ENCODE measurements around the gene SNN. TPM values are rescaled to one million over a fixed set of nuclear protein-coding genes. Genes with fewer than 3 reads are reported as not detected.

SNN gene
- total RNA-seq, 4 donors from 2014 or later: 4.1 to 30.1 (median 23.0) TPM

DNA sequence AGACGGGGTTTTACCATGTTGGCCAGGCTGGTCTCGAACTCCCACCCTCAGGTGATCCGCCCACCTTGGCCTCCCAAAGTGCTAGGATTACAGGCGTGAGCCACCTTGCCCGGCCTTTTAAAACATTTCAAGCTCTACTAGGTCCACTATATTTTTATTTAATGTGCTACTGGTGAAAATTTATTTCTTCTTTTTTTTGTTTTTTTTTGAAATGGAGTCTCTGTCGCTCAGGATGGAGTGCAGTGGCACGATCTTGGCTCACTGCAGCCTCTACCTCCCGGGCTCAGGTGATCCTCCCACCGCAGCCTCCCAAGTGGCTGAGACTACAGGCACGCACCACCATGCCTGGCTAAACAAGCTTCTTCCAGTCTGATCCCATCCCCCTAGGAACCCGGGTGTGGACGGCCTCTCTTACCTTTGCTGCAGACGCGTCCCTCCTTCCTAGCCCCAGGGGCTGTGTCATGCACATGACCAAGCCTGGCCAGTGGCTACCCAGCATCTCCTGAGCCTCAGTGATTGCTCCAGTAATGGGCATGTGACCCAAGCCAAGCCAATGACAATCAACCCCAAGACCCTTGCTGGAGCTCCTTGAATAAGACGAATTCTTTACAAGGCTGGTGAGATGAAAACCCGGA is 41.5 kb upstream of the SNN start:
- no peaks in the 10 kb centered on the region for H3K9me3 ChIP-seq
- H3K27ac ChIP-seq: no peak overlapping the region
- no peak for DNase-seq
- no peaks in the 10 kb centered on the region for H3K4me1 ChIP-seq
- H3K4me3 ChIP-seq: no peak overlapping the region
- intact Hi-C loops (cut with DNase I; ENCODE audit: low total_unique reads): no loop called here
- H3K27me3 ChIP-seq: no peaks in the 10 kb centered on the region
- H3K36me3 ChIP-seq: no peaks in the 10 kb centered on the region
- TF ChIP-seq CTCF (IDR thresholded peaks at IDR 0.05) (no peak), POLR2A (IDR thresholded peaks at IDR 0.05) (no peak)

- intact Hi-C loops (cut with DNase I; ENCODE audit: low total_unique reads): no loop called here
- Histone ChIP-seq H3K27me3 (no peaks in the 10 kb centered on the region), H3K9me3 (no peaks in the 10 kb centered on the region), H3K4me3 (no peak overlapping the region), H3K27ac (no peak overlapping the region), H3K4me1 (no peaks in the 10 kb centered on the region), H3K36me3 (no peaks in the 10 kb centered on the region)
- TF ChIP-seq POLR2A (IDR thresholded peaks at IDR 0.05) (no peak), CTCF (IDR thresholded peaks at IDR 0.05) (no peak)
- no peak for DNase-seq
Measured at GRCh38 chr16:11627292-11627663, 41.0 kb upstream of the SNN start.

GRCh38 chr16:11627822-11628457 is 40.3 kb upstream of the SNN start:
- H3K27me3 ChIP-seq: no peaks in the 10 kb centered on the region
- no peaks in the 10 kb centered on the region for H3K4me1 ChIP-seq
- H3K9me3 ChIP-seq: no peaks in the 10 kb centered on the region
- H3K36me3 ChIP-seq: no peaks in the 10 kb centered on the region
- H3K4me3 ChIP-seq: no peak overlapping the region
- no peak overlapping the region for H3K27ac ChIP-seq
- DNase-seq: no peak
- intact Hi-C loops (cut with DNase I; ENCODE audit: low total_unique reads): no loop called here
- TF ChIP-seq CTCF (IDR thresholded peaks at IDR 0.05): no peak

DNA sequence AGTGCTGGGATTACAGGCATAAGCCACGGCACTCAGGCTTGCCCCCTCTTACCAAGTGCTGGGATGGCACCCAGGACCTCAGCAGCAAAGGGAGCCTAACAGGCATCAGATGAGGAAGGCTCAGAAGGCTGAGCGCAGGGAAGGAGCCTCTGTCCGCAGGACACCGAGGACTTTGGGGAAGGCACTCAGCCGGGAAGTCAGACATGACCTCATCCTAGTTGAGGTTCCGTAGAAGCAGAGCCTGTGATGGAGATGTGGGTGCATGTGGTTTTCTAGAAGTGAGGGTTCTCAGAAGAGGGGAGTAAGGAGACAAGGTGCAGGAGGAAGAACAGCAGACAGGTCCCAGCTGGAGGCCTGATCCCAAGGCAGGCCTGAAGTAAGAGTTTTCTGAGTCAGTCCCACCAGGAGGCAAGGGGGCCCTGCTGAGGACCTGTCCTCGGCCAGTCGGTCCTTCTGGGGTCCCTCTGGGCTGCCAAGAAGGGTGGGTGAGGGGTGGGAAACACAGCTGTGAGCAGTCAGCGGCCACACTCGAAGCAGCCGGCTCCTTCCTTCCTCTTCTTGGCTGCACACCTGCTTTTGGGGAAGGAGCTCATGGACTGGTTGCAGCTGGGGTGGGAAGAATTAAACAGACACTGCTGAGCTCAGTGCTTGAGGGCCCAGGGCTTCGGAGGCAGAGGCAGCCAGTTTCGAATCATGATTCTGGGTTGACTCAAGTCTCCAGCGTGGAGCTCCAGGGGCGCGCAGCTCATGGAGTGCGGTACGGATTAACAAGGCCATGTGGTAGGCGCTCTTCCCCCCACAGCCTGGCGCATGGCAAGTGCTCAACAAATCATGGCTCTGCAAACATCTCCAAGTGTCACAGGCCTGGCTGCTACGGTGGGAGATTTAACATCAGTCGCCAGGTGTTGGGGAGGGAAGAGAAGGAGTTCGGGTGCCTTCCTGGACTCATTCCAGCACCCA is 38.9 kb upstream of the SNN start:
- no peaks in the 10 kb centered on the region for H3K4me1 ChIP-seq
- no peaks in the 10 kb centered on the region for H3K27me3 ChIP-seq
- no peaks in the 10 kb centered on the region for H3K36me3 ChIP-seq
- no peaks in the 10 kb centered on the region for H3K9me3 ChIP-seq
- no peak overlapping the region for H3K27ac ChIP-seq
- TF ChIP-seq CTCF (IDR thresholded peaks at IDR 0.05) (no peak), POLR2A (IDR thresholded peaks at IDR 0.05) (no peak)
- intact Hi-C loops (cut with DNase I; ENCODE audit: low total_unique reads): no loop called here
- no peak overlapping the region for H3K4me3 ChIP-seq
- DNase-seq: no peak

Data from uterus (tissue), 4 donors.